ENCODE measurements around the gene DNAJC8. TPM values are rescaled to one million over a fixed set of nuclear protein-coding genes. Genes with fewer than 3 reads are reported as not detected.

The DNAJC8 gene
- total RNA-seq, 1 donor from 2014 or later = 103 TPM

DNA sequence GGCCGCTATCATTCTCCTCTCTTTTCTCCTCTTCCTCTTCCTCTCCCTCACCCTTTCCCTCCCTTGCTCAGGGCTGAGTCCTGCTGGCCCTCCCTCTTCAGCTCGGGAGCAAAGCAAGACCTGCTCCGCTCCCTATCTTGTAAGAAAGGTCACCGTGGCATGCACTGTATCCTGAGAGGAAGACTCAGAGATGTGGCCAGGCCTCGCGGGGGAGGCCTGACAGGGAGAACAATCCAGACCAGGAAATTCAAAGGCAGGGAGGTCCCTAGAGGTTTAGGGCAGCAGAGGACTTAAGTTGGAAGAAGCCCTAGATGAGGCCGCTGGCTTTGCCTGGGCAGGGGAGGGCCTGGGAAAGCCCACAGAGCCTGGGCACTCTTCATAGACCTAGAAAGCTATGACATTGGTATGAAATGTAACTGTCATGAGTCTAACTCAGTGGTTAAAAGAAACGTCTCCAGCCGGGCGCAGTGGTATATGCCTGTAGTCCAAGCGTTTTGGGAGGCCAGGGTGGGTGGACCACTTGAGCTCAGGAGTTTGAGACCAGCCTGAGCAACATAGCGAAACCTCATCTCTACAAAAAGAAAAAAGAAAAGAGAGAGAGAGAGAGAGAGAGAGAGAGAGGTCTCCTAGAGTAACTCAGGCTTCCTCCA, 41.7 kb downstream of the DNAJC8 start:
- ATAC-seq (ENCODE audit: low read depth) = no peak
- ChIA-PET CTCF (no interaction called here), POLR2A (interaction anchor here (0.5 kb wide), 1 partner anchor 229 kb away, joined by 3 read pairs; no protein-coding TSS in a partner anchor)
- Mint-ChIP-seq H3K4me3 (no peak overlapping the region), H3K27me3 (no peaks in the 10 kb centered on the region), H3K4me1 (no peaks in the 10 kb centered on the region), H3K36me3 (ENCODE audit: low read depth) (peaks cover 3% of the 10 kb centered on the region), H3K9me3 (no peaks in the 10 kb centered on the region), H3K27ac (no peak overlapping the region)
- intact Hi-C loops (cut with micrococcal nuclease) = no loop called here
- TF ChIP-seq, protein P1, sequence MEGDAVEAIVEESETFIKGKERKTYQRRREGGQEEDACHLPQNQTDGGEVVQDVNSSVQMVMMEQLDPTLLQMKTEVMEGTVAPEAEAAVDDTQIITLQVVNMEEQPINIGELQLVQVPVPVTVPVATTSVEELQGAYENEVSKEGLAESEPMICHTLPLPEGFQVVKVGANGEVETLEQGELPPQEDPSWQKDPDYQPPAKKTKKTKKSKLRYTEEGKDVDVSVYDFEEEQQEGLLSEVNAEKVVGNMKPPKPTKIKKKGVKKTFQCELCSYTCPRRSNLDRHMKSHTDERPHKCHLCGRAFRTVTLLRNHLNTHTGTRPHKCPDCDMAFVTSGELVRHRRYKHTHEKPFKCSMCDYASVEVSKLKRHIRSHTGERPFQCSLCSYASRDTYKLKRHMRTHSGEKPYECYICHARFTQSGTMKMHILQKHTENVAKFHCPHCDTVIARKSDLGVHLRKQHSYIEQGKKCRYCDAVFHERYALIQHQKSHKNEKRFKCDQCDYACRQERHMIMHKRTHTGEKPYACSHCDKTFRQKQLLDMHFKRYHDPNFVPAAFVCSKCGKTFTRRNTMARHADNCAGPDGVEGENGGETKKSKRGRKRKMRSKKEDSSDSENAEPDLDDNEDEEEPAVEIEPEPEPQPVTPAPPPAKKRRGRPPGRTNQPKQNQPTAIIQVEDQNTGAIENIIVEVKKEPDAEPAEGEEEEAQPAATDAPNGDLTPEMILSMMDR (IDR thresholded peaks at IDR 0.05) = no peak
- no peak for DNase-seq

DNA sequence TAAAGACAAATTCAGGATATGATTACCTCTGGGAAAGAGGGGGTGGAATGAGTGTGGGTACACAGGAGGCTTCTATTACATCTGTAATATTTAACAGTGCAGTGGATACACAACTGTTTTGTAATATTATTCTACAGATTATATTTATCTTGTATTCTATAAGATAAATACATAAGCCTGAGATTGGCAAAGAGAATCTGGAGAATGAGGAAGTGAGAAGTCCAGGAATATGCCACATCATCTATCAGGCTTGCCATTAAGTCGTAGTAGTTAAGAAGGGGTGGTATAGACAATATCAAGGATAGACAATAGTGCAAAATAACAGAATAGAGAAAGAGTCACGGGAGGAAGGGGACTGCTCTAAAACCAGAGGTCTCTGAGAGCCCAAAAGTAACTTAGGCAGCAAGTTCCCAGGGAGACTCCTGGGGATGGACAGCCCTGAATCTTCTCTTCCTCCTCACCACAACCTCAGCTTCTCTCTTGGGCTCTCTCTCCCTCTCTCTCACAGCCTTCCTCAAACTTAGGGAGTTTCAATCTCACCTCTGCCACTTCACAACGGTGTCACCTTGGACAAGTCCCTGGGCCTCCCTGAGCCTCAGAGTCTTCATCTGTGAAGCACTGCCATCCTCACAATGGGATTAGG, 42.4 kb downstream of the DNAJC8 start:
- TF ChIP-seq, protein P1 (IDR thresholded peaks at IDR 0.05) = no peak
- Mint-ChIP-seq H3K27ac (no peak overlapping the region), H3K4me3 (no peak overlapping the region), H3K9me3 (no peaks in the 10 kb centered on the region), H3K36me3 (ENCODE audit: low read depth) (peaks cover 3% of the 10 kb centered on the region), H3K27me3 (no peaks in the 10 kb centered on the region), H3K4me1 (no peaks in the 10 kb centered on the region)
- ChIA-PET POLR2A (interaction anchor here (0.5 kb wide), 1 partner anchor 228 kb away, joined by 3 read pairs; no protein-coding TSS in a partner anchor), CTCF (no interaction called here)
- intact Hi-C loops (cut with micrococcal nuclease) = no loop called here
- DNase-seq (no peak), ATAC-seq (ENCODE audit: low read depth) (no peak)

GRCh38 chr1:28185071-28185470, 47.8 kb downstream of the DNAJC8 start:
- ATAC-seq (ENCODE audit: low read depth) (no peak), DNase-seq (no peak)
- Mint-ChIP-seq H3K36me3 (ENCODE audit: low read depth) (no peaks in the 10 kb centered on the region), H3K4me1 (peaks cover 22% of the 10 kb centered on the region), H3K9me3 (no peaks in the 10 kb centered on the region), H3K4me3 (no peak overlapping the region), H3K27ac (no peak overlapping the region), H3K27me3 (no peaks in the 10 kb centered on the region)
- TF ChIP-seq, protein P1 (IDR thresholded peaks at IDR 0.05) = no peak
- ChIA-PET CTCF (interaction anchor here (0.9 to 1.1 kb wide), 2 partner anchors 94 to 96 kb away, joined by 3 read pairs; partner anchors contain the start of gene EYA3), POLR2A (interaction anchor here (1.7 kb wide), 1 partner anchor 94 kb away, joined by 7 read pairs; no protein-coding TSS in a partner anchor)
- intact Hi-C loops (cut with micrococcal nuclease) = no loop called here

DNA sequence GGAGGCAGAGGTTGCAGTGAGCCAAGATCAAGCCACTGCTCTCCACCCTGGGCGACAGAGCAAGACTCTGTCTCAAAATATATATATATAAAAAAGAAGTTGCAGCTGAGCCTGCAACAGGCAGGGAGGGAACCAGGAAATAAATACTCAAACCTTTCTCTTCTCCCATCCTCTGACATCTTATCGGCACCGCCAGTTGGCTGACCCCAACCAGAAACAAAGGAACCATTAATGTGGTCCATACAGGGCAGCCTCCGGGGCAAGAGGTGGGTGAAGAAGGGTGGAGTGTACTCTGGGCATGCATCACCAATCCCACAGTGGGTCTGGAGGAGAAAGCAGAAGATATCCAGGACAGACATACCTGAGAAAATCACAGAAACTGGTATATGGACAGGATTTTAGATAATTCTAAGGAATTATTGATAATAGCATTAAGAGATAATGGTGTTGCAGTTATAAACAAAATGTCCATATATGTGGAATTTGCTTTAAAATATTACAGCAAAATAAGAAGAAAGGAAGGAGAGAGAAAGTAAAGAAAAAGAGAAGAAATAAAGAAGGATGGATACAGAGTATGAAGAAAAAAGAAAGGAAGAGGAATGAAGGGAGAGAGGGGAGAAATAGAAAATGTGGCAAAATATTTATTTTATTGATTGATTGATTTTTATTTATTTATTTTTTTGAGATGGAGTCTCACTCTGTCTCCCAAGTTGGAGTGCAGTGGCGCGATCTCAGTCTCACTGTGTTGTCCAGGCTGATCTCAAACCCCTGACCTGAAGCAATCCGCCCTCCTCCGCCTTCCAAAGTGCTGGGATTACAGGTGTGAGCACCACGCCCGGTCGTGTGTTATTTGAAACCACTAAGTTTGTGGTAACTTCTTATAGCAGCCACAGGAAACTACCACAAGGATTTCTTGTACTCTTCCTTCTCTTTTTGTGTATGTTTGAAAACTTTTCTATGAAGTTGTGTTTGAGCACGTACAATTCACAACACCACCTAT, 52.2 kb downstream of the DNAJC8 start:
- TF ChIP-seq, protein P1 (IDR thresholded peaks at IDR 0.05) = no peak
- Mint-ChIP-seq H3K27ac (no peak overlapping the region), H3K9me3 (no peaks in the 10 kb centered on the region), H3K4me1 (peaks cover 58% of the 10 kb centered on the region), H3K27me3 (no peaks in the 10 kb centered on the region), H3K36me3 (ENCODE audit: low read depth) (no peaks in the 10 kb centered on the region), H3K4me3 (peak overlapping the region; percentile 9)
- no peak for DNase-seq
- CTCF ChIA-PET = no interaction called here
- POLR2A ChIA-PET = no interaction called here
- intact Hi-C loops (cut with micrococcal nuclease) = no loop called here
- ATAC-seq (ENCODE audit: low read depth) = no peak

Data from activated B cell treated with CpG ODN at 0.5 μM for 24 hours (primary cell).